Measurements from ENCODE around the gene BRPF1.

The BRPF1 gene

DNA sequence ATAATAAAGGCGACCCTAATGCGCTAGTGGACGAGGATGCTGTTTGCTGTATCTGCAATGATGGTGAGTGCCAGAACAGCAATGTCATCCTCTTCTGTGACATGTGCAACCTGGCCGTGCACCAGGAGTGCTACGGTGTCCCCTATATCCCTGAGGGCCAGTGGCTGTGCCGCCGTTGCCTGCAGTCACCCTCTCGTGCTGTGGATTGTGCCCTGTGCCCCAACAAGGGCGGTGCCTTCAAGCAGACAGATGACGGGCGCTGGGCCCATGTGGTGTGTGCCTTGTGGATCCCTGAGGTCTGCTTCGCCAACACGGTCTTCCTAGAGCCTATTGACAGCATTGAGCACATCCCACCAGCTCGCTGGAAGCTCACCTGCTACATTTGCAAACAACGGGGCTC is 7.6 kb downstream of the BRPF1 start:
- DNase-seq, result no peak

GRCh38 chr3:9742560-9742959 is 11.0 kb downstream of the BRPF1 start:
- DNase-seq, result no peak

DNA sequence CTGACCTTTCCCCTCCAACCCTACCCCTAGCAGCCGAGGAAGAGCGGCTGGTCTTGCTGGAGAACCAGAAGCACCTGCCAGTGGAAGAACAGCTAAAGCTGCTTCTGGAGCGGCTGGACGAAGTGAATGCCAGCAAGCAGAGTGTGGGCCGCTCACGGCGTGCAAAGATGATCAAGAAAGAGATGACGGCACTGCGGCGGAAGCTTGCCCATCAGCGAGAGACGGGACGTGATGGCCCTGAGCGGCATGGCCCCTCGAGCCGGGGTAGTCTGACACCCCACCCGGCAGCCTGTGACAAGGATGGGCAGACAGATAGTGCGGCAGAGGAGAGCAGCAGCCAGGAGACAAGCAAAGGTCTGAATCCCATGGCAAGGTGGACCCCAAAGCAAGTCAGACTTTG is 12.0 kb downstream of the BRPF1 start:
- no peak for DNase-seq

DNA sequence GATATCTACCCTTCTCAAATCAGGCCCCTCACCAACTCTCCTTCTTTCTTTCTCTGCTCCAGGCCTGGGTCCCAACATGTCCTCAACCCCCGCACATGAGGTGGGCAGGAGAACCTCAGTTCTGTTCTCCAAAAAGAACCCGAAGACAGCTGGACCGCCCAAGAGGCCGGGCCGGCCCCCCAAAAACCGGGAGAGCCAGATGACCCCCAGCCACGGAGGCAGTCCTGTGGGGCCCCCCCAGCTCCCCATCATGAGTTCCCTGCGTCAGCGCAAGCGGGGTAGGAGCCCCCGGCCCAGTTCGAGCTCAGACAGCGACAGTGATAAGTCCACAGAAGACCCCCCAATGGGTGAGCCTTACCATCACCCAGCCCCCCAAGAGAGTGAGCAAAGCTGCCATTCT is 12.6 kb downstream of the BRPF1 start:
- DNase-seq, result no peak

- DNase-seq, result no peak
Observed at GRCh38 chr3:9745521-9745920, 14.0 kb downstream of the BRPF1 start.

DNA sequence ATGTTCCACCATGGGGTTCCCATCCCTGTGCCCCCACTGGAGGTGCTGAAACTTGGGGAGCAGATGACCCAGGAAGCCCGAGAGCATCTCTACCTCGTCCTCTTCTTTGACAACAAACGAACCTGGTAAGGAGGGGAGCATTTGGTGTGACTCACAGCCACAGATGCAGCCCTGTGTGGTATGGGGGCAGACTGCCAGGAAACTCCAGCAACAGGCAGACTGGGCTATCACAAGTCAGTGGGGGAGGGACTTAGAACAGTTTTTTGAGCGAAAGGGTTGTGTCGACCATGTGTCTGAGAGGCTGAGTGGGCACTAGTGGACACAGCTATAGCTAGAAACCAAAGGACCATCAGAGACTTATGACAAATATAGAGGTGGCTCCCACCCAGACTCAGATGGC is 14.8 kb downstream of the BRPF1 start:
- DNase-seq, result no peak

DNA sequence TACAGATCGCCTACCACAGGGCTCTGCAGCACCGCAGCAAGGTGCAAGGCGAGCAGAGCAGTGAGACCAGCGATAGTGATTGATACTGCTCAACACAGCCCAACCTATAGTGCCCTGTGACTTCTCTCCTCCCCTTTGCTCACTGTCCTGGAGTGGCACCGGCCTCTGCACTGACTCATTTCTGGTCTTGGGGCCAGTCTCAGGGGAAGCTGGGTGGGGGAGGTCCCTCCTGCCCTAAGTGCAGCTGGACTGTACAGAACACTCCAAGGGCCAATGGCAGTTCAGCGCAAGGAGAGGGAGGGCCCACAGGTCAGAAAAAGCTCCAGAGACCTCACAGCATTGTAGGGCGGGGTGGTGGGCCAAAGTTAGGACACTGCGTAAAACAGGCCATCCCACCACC is 15.7 kb downstream of the BRPF1 start:
- no peak for DNase-seq

DNA sequence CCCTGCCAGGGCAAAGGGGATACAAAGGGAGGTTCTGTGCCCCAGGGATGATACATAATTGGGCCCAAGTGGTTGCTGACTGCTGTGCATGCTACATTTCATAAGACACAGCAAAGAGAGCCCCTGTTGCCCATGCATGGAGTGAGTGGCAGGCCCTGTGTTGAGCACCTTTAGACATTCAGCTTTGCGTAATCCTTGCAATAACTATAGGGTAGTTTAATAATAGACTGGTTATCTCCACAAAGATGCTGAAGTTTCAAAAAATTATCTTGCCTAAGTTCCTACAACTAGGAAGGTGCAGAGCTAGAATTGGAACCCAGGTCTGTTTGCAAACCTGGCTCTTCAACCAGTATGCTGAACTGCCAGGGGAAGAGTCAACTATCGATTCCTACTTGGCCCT is 16.5 kb downstream of the BRPF1 start:
- no peak for DNase-seq

DNA sequence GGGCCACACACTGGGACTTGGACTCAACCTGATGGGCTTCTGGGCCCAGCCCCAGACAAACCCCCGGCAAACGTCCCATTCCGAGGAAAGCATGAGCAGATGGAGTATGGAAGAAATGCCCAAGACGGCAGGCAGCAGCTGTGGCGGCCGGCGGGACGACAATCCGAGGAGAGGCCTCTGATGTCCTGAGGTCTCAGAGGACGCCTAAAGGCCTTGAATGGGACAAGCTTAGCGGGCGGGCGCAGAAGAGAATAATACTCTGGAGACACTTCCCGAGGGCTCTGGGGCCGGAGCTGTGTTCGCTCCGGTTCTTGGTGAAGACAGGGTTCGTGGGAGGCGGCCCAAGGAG is 17.7 kb downstream of the BRPF1 start:
- DNase-seq, result no peak

GRCh38 chr3:9749645-9750555 is 18.4 kb downstream of the BRPF1 start, which contains the start of gene OGG1:
Gene OGG1, plus strand, starts transcription at chr3:9749952. Its CDS starts 335 bp downstream, at chr3:9750287.
- DNase-seq, result peak; percentile 96 to 97

DNA sequence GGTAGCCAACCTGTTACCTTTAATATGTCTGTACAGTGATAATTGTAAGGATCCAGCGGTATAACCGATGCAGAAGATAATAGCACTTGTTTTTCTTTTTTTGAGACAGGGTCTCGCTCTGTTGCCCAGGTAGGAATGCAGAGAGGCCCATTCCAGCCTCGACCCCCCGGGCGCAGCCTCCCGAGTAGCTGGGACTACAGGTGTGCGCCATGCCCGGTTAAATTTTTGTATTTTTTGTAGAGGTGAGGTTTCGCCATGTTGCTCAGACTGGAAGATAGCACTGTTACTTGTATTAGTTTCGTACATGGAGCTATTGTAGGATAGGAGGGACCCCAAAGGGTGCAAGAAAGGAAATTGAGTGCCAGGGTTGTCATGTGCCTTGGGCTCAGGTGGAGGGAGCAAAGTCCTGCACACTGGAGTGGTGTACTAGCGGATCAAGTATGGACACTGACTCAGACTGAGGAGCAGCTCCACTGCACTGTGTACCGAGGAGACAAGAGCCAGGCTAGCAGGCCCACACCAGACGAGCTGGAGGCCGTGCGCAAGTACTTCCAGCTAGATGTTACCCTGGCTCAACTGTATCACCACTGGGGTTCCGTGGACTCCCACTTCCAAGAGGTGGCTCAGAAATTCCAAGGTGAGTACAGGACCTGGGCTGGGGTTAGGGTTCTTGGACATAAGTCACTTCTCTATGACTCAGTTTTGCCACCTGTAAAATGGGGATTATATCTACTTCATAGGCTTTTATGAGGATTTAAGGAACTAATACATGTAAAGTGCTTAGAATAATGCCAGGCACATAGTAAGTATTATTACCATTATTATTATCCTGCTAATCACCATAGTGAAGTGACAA is 19.2 kb downstream of the BRPF1 start:
- no peak for DNase-seq

DNA sequence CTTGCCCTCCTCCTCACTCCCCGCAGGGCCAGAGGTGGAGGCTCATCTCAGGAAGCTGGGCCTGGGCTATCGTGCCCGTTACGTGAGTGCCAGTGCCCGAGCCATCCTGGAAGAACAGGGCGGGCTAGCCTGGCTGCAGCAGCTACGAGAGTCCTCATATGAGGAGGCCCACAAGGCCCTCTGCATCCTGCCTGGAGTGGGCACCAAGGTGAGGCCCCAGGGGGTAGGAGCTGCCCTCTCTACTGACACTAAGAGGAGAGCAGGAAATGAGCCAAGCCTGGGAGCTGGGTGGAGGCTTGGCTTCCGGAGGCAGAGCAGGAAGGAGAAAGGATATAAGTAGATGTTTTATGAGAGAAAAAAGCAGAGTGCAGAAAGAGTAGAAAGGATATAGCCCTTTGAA is 23.1 kb downstream of the BRPF1 start:
- peak; percentile 29 to 37 for DNase-seq

DNA sequence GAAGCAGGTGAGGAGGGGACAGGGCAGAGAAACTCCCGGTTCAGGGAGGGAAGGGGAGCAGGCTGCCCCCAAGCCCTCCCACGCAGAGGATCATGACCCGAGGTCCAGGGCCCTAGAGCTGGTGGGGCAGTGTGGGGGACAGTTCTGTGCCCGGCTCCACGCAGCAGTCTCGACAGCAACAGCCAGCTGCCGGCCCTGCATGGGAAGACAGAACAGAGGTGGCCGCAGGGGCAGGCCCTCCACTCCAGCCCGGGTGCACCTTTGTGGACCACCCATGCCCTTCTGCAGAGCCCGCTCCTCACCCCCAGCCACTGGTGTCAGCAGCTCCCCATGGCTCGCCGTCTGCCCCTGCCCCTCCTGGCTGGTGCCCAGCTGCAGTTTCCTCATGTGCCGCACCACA is 25.9 kb downstream of the BRPF1 start:
- DNase-seq, result no peak

GRCh38 chr3:9760779-9761505 is 29.4 kb downstream of the BRPF1 start:
- DNase-seq, result no peak

- no peak for DNase-seq
Observed at GRCh38 chr3:9761919-9762318, 30.4 kb downstream of the BRPF1 start.

GRCh38 chr3:9762871-9763270 is 31.3 kb downstream of the BRPF1 start:
- DNase-seq, result no peak

GRCh38 chr3:9765865-9766264 is 34.3 kb downstream of the BRPF1 start:
- no peak for DNase-seq

GRCh38 chr3:9767418-9767817 is 35.9 kb downstream of the BRPF1 start:
- no peak for DNase-seq

GRCh38 chr3:9768141-9768775 is 36.7 kb downstream of the BRPF1 start:
- no peak for DNase-seq

DNA sequence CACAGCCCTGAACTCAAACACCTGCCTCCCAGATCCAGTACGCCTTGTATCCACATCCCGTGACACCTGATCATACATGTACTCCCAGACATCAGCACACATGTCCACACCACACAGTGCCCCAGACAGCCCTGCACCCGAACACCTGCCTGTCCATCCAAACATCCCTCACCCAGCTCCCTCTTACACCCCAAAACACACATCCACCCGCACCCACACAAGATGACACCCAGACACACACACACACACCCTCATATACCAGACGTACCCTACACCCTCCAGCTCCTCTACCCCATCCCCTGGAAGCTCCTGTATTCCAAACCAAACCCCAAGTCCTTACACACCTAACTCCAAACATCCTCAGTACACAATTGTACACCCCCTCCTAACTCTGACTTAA is 37.5 kb downstream of the BRPF1 start:
- DNase-seq, result no peak

DNA sequence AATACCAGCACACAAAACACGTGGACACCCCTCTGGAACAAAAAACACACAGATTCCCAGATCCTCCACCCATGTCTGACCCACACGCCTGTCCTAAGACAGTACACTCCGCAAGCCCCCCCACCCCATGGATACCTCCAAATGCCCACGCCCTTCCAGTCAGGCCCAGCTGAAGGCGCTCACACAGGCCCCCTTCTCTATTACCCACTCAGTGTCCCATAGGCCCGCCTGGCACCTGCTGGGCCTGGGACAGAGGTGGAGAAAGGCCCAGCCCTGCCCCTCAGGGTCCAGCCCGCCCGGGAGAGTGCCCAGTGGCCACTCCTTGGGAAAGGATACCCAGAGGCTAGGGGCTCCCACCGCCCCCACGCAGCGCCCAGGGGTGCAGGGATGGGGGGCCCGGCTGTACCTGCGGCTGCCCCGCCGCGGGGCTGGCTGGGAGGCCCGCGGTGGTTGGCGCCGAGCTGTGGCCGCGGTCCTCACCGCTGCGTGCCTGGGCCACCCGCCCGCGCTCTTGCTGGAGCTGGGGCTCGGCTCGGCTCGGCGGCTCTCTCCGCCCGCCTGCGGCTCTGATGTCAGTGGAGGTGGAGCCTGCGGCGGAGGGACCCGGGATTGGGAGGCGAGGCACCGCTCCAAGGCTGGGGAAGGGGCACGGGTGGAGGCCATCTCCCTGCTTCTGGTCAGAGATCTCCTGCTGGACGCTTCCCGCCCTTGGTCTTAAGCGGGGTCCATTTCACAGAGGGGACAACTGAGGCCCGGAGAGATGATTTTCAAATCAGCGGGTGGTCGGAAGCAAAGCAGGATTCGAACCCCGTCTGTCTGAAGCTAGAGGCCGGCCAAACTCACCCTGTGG is 38.1 kb downstream of the BRPF1 start, which contains the start of gene CAMK1:
TSS of gene CAMK1 (minus strand) at position 522 of the 850 bp plus-strand sequence. CDS start 2,198 bp downstream, outside the sequence.
- no peak for DNase-seq
